Measurements from ENCODE around the gene ARL14. TPM values are rescaled to one million over a fixed set of nuclear protein-coding genes. Genes with fewer than 3 reads are reported as not detected.

Gene ARL14
- total RNA-seq, 1 experiment from 2014 or later, result not detected

- Histone ChIP-seq H3K23me2 (ENCODE audit: insufficient read length, low read depth, low read length, poor library complexity, severe bottlenecking) (no peaks in the 10 kb centered on the region), H3K9ac (ENCODE audit: extremely low read depth, insufficient read length, low read length) (no peak overlapping the region), H4K8ac (replicated peaks; ENCODE audit: insufficient read length, low read depth, low read length) (no peak overlapping the region), H2BK120ac (ENCODE audit: low read depth, low read length, poor library complexity, severe bottlenecking) (no peak overlapping the region), H3K18ac (ENCODE audit: insufficient read length, low read depth, low read length) (no peak overlapping the region), H4K20me1 (ENCODE audit: control insufficient read depth, insufficient read depth, insufficient read length) (no peaks in the 10 kb centered on the region), H4K91ac (ENCODE audit: insufficient read length, low read depth, low read length) (no peak overlapping the region), H2BK20ac (ENCODE audit: low read depth, low read length, poor library complexity, severe bottlenecking) (no peak overlapping the region), H3K27me3 (ENCODE audit: insufficient read depth, low read length) (no peaks in the 10 kb centered on the region), H2AFZ (ENCODE audit: low read length) (no peak overlapping the region), H3K27ac (ENCODE audit: insufficient read length, low read depth, low read length) (no peak overlapping the region), H3K79me2 (ENCODE audit: insufficient read depth, low read length) (no peaks in the 10 kb centered on the region), H2BK12ac (ENCODE audit: insufficient read length, low read depth, low read length) (no peak overlapping the region), H3K4me1 (ENCODE audit: insufficient read depth, low read length) (no peaks in the 10 kb centered on the region; the same call in 1 of the 2 replicates), H3K9me3 (ENCODE audit: control insufficient read depth, low read depth, low read length) (no peaks in the 10 kb centered on the region), H3T11ph (ENCODE audit: low read length) (no peak overlapping the region), H2AK5ac (ENCODE audit: insufficient read length, low read length) (no peak overlapping the region), H2BK5ac (ENCODE audit: insufficient read length, low read length) (no peak overlapping the region), H3K23ac (ENCODE audit: insufficient read length, low read depth, low read length) (no peak overlapping the region), H3K79me1 (ENCODE audit: insufficient read depth, low read depth, low read length, poor library complexity, severe bottlenecking) (no peaks in the 10 kb centered on the region), H4K5ac (ENCODE audit: insufficient read length, low read depth, low read length) (no peak overlapping the region), H3K4ac (ENCODE audit: low read depth, low read length) (no peak overlapping the region), H3K14ac (ENCODE audit: insufficient read depth, low read length) (no peak overlapping the region), H2BK15ac (ENCODE audit: low read depth, low read length) (no peak overlapping the region), H3K4me2 (ENCODE audit: insufficient read depth, insufficient read length, low read length) (no peak overlapping the region), H3K56ac (ENCODE audit: insufficient read length, low read depth, low read length) (no peak overlapping the region)
- H3K36me3 Mint-ChIP-seq (ENCODE audit: insufficient read depth in 1 of 3, low read depth in 3 of 3), result no peaks in the 10 kb centered on the region
- H3K9me3 Mint-ChIP-seq, result no peaks in the 10 kb centered on the region
- H3K27ac Mint-ChIP-seq, result no peak overlapping the region
- WGBS (ENCODE audit: extremely low coverage, insufficient read length, low lambda C conversion rate), result no CpG with 5 or more reads among the region's 1 CpG
- peaks cover 6 to 9% of the 10 kb centered on the region in 2 experiments; a peak in 2 of 4 replicates for H3K4me1 Mint-ChIP-seq
- TF ChIP-seq CTCF (conservative IDR thresholded peaks at IDR 0.05), result no peak
- no peak overlapping the region for H3K4me3 Mint-ChIP-seq
- H3K27me3 Mint-ChIP-seq (ENCODE audit: low read depth), result no peaks in the 10 kb centered on the region
- DNase-seq, result no peak
Measured at GRCh38 chr3:160697637-160698380, 20.8 kb downstream of the ARL14 start.
